ENCODE data around the gene TTLL10. TPM values are rescaled to one million over a fixed set of nuclear protein-coding genes. Genes with fewer than 3 reads are reported as not detected.

The TTLL10 gene
- total and polyA plus RNA-seq, 4 donors = not detected

- no peak for TF ChIP-seq REST (IDR thresholded peaks at IDR 0.05)
- TF ChIP-seq HNF4A (conservative IDR thresholded peaks at IDR 0.05) = no peak
- TF ChIP-seq NR2F2 (IDR thresholded peaks at IDR 0.05) = no peak
Measured at GRCh38 chr1:1241588-1242219, 68.0 kb downstream of the TTLL10 start (continued).

DNA sequence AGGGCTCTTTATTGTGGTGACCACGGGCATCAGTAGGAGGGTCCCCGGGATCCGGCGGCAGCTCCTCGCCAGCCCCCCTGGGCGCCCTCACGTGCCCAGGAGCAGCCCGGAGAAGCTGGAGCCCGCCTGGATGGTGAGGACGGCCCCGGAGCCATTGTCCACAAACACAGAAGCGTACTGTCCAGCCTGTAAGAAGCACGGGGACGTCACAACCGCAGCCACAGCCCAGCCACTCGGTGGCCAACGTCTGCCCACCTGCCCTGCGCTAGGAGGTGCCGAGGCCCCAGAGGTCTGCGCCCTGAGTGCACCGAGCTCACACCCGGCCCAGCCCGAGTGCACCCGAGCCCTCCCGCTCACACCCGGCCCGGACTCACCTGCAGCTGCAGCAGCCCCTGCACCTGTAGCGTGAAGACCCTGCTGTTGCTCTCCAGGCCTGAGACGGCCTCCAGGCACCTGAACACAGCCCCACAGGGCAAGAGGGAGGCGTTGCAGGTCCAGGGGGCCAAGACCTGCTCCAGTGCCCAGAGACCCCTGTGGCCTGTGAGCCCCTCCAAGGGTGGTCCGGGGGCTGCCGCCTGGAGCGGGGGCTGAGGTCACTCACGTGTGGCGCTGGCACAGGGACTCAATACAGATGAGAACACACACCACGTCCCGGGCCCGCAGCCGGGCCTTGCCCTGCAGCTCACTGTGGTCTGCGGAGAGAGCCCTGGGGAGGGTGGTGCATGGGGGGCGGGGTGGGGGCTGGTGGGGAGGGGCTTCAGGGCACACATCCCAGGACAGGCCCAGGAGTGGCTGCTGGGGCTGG is 69.0 kb downstream of the TTLL10 start:
- H3K27me3 ChIP-seq (ENCODE audit: control insufficient read depth in 4 of 4, insufficient read depth in 4 of 4, low read length in 3 of 4) = no peaks in the 10 kb centered on the region
- no peak for DNase-seq (ENCODE audit: low spot score)
- 92% methylated on average over 41 of the region's 41 CpGs for WGBS

More for the DNA sequence above, 69.0 kb downstream of the TTLL10 start:
- no peak overlapping the region for H3K9ac ChIP-seq (ENCODE audit: low read depth in 1 of 2, low read length in 2 of 2)
- no peaks in the 10 kb centered on the region for H3K36me3 ChIP-seq (ENCODE audit: control insufficient read depth in 4 of 4, insufficient read depth in 3 of 4, low read depth in 1 of 4, low read length in 3 of 4)
- TF ChIP-seq YY1 (IDR thresholded peaks at IDR 0.05) = no peak
- TF ChIP-seq EGR1 (IDR thresholded peaks at IDR 0.05; ENCODE audit: low read depth in 2 of 2) = no peak
- TF ChIP-seq, protein P1, sequence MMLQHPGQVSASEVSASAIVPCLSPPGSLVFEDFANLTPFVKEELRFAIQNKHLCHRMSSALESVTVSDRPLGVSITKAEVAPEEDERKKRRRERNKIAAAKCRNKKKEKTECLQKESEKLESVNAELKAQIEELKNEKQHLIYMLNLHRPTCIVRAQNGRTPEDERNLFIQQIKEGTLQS (IDR thresholded peaks at IDR 0.05) = no peak
- no peak for TF ChIP-seq GABPA (IDR thresholded peaks at IDR 0.05 in 1 of 2, conservative IDR thresholded peaks at IDR 0.05 in 1 of 2)
- no peak for TF ChIP-seq RAD21 (IDR thresholded peaks at IDR 0.05)
- TF ChIP-seq ZBTB33 (IDR thresholded peaks at IDR 0.05) = no peak
- no peak for TF ChIP-seq MAX (IDR thresholded peaks at IDR 0.05)
- no peak for TF ChIP-seq HNF4G (IDR thresholded peaks at IDR 0.05)
- no peak for TF ChIP-seq FOXA2 (IDR thresholded peaks at IDR 0.05)
- no peak for TF ChIP-seq REST (IDR thresholded peaks at IDR 0.05)
- no peak for TF ChIP-seq NR2F2 (IDR thresholded peaks at IDR 0.05)
- no peak for TF ChIP-seq JUND (IDR thresholded peaks at IDR 0.05)
- TF ChIP-seq CTCF (IDR thresholded peaks at IDR 0.05; ENCODE audit: low read depth, low read length, missing input control) = no peak
- no peak for TF ChIP-seq HNF4A (conservative IDR thresholded peaks at IDR 0.05)
- no peak for TF ChIP-seq FOXA1 (IDR thresholded peaks at IDR 0.05)
- no peak for TF ChIP-seq SP1 (IDR thresholded peaks at IDR 0.05)
- no peak for TF ChIP-seq RXRA (IDR thresholded peaks at IDR 0.05)
- no peak for TF ChIP-seq TAF1 (conservative IDR thresholded peaks at IDR 0.05)
- H3K4me3 ChIP-seq (ENCODE audit: low read depth in 1 of 3, low read length in 3 of 3) = no peak overlapping the region
- H3K27ac ChIP-seq (ENCODE audit: low read depth in 1 of 2, low read length in 2 of 2) = no peak overlapping the region
- H3K9me3 ChIP-seq (ENCODE audit: control insufficient read depth in 4 of 4, low read length in 3 of 4) = no peaks in the 10 kb centered on the region
- H3K4me1 ChIP-seq (ENCODE audit: control insufficient read depth in 4 of 4, insufficient read depth in 4 of 4, low read length in 3 of 4) = peaks cover 9 to 24% (median 13%) of the 10 kb centered on the region in 4 donors

Data from liver (tissue), 9 donors.